ENCODE results near the gene TMEM53.

Gene TMEM53

DNA sequence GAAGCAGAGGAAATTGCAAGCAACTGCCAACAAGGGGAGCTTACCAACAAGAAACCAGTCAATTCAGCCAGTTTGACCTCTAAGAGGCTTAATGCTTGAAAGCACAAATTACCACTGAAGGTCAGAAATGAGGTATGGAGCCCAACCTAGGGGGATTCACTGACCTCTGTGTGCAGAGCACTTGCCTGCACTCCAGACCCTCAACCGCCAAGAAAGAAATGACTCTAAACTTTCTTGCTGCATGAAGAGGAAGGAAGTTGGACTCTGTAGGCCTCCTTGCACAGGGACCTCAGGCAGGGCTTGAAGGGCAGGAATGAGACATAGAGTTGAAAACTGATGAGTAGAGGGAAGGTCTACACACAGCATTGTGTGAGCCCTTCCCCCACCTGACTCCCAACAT lies 10.2 kb upstream of the TMEM53 start:
- no peak overlapping the region for H3K4me3 ChIP-seq (ENCODE audit: low read depth, low read length)
- no peak for DNase-seq (ENCODE audit: low read depth)
- in situ Hi-C loops (cut with HindIII; ENCODE audit: low sequenced_read_pairs), result no loop called here
- TF ChIP-seq, protein P1, sequence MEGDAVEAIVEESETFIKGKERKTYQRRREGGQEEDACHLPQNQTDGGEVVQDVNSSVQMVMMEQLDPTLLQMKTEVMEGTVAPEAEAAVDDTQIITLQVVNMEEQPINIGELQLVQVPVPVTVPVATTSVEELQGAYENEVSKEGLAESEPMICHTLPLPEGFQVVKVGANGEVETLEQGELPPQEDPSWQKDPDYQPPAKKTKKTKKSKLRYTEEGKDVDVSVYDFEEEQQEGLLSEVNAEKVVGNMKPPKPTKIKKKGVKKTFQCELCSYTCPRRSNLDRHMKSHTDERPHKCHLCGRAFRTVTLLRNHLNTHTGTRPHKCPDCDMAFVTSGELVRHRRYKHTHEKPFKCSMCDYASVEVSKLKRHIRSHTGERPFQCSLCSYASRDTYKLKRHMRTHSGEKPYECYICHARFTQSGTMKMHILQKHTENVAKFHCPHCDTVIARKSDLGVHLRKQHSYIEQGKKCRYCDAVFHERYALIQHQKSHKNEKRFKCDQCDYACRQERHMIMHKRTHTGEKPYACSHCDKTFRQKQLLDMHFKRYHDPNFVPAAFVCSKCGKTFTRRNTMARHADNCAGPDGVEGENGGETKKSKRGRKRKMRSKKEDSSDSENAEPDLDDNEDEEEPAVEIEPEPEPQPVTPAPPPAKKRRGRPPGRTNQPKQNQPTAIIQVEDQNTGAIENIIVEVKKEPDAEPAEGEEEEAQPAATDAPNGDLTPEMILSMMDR (IDR thresholded peaks at IDR 0.05; ENCODE audit: low read depth, low read length, missing control alignments), result no peak

DNA sequence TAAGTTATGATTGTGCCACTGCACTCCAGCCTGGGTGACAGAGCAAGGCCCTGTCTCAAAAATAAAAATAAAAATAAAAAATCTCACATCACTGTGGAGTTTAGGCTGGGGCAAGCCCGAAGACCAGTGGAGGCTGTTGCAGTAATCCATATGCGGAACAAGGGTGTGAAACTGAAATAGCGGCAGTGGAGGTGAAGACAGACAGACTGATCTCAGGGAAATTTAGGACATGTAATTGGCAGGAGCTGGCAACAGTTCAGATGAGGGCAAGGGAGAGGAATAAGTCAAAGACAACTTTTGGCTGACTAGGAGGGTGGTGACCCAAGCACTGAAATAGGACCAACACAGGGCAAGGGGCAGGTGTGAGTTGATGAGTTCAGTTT lies 8.6 kb upstream of the TMEM53 start:
- in situ Hi-C loops (cut with HindIII; ENCODE audit: low sequenced_read_pairs), result no loop called here
- no peak for DNase-seq (ENCODE audit: low read depth)
- TF ChIP-seq, protein P1 (IDR thresholded peaks at IDR 0.05; ENCODE audit: low read depth, low read length, missing control alignments), result no peak
- H3K4me3 ChIP-seq (ENCODE audit: low read depth, low read length), result no peak overlapping the region

DNA sequence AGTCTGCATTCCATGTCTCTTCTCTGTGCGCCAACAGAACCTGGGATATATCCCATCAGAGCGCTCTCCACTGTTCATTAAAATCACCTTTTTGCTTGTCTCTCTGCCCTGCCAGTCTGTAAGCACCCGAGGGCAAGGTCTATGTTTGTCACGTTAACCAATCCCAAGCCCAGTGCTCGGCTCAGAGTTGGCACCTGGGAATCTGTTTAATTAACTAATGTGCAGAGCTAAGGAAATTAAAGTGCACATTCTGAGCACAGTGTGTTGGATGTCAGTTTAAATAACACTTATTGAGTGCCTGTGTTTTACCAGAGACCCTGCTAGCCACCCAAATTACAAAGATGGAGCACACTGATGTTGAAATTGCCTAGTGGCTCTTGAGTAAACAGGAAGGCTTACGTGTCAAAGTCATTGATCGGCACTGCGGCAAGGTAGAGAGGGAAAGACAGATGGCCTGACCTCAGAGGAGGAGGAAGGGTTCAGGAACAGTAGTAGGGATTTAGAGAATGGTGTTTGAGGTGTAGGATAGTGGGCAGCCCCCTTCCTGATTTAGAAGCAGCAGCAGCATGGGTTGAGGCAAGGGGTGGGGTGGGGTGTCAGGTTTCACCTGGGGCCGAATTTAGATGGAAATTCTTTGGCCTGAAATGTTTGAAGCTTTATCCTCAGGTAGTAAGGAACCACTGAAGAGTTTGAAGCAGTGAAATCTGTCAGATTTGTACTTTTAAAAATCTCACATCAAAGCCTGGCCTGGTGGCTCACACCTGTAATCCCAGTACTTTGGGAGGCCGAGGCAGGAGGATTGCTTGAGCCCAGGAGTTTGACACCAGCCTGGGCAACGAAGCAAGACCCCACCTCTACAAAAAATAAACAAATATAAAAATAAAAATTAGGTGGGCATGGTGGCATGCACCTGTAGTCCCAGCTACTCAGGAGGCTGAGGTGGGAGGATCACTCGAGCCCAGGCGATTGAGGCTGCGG lies 7.9 kb upstream of the TMEM53 start:
- no peak overlapping the region for H3K4me3 ChIP-seq (ENCODE audit: low read depth, low read length)
- in situ Hi-C loops (cut with HindIII; ENCODE audit: low sequenced_read_pairs), result no loop called here
- TF ChIP-seq, protein P1 (IDR thresholded peaks at IDR 0.05; ENCODE audit: low read depth, low read length, missing control alignments), result no peak
- no peak for DNase-seq (ENCODE audit: low read depth)

DNA sequence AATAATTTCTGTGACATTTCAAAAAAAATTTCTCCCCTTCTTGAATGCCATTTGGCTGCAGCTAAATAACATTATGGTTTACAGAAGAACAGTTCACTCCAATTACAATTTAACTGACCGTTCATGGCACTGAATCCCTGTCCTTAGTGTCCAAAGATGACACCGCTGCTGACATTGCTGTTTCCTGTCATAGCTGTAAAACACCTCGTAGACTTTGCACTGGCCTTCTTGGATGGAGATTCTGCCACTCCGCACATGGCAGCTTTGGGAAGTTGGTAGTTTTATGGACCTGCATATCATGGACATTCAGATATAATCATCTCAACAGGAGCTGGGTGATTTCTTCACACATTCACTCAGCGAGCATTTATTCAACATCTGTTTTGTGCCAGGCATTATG lies 5.2 kb upstream of the TMEM53 start:
- H3K4me3 ChIP-seq (ENCODE audit: low read depth, low read length), result no peak overlapping the region
- in situ Hi-C loops (cut with HindIII; ENCODE audit: low sequenced_read_pairs), result no loop called here
- TF ChIP-seq, protein P1 (IDR thresholded peaks at IDR 0.05; ENCODE audit: low read depth, low read length, missing control alignments), result no peak
- DNase-seq (ENCODE audit: low read depth), result no peak

DNA sequence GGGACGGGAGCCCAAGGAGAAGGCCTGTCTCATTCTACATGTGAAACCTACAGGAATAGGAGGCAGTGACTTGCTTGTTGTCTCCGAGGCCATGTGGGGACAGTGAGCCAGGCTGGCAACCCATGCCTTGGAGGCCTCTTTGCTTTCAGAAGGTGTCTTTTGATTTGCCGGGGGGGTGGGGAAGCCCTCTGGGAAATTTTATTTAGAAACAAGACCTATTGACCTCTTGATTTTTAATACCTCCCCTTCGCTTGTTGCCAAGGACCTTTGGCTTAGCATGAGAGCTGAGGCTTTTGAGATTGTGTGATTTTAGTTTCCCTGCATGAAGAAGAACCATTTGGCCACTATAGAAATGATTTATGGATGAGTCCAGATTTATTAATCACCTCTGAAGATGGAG lies 4.3 kb upstream of the TMEM53 start:
- DNase-seq (ENCODE audit: low read depth), result no peak
- no peak overlapping the region for H3K4me3 ChIP-seq (ENCODE audit: low read depth, low read length)
- in situ Hi-C loops (cut with HindIII; ENCODE audit: low sequenced_read_pairs), result no loop called here
- TF ChIP-seq, protein P1 (IDR thresholded peaks at IDR 0.05; ENCODE audit: low read depth, low read length, missing control alignments), result no peak

DNA sequence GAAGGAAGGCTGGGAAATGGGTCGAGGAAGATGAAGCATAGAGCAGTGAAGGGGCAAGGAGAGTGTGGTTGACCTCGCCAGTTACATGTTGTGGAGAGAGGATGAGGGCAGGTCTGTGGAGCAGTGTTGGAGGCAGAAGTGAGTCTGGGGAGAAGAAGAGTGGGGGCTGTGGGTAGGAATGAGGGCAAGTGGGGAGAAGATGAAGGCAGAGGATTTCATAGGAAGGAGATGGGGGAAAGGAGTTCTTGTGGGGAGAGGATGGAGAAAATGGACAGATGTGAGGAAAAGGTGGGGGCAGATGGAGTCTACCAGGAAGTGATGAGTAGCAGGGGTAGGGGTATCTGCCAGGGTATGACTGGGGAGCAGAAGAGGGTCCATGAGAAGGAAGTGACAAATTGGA lies 3.8 kb upstream of the TMEM53 start:
- TF ChIP-seq, protein P1 (IDR thresholded peaks at IDR 0.05; ENCODE audit: low read depth, low read length, missing control alignments), result no peak
- DNase-seq (ENCODE audit: low read depth), result no peak
- in situ Hi-C loops (cut with HindIII; ENCODE audit: low sequenced_read_pairs), result no loop called here

More for the DNA sequence above, 3.8 kb upstream of the TMEM53 start:
- no peak overlapping the region for H3K4me3 ChIP-seq (ENCODE audit: low read depth, low read length)
